Gastroesophageal sphincter (tissue), 3 donors: Measurements from ENCODE around the gene DHX57.

Experiments used
- POLR2AphosphoS5 ChIP-seq: sonication (generic); formaldehyde crosslinking; IDR thresholded peaks from one replicate; pipeline ENCODE4 v1.6.1; 2017; ENCODE audit warnings: antibody characterized with exemption
- TF ChIP-seq, protein P1 (sequence below), 4 experiments: fragments of 200-600 bp in 2 of 4; fragments of 450-650 bp in 2 of 4; sonication (generic) in 1 of 4; IDR thresholded peaks; one replicate each; pipeline ENCODE4 v1.5.1; 2017 to 2019; ENCODE audit warnings: antibody characterized with exemption in 4 of 4, mild to moderate bottlenecking in 2 of 4, moderate library complexity in 2 of 4

DNA sequence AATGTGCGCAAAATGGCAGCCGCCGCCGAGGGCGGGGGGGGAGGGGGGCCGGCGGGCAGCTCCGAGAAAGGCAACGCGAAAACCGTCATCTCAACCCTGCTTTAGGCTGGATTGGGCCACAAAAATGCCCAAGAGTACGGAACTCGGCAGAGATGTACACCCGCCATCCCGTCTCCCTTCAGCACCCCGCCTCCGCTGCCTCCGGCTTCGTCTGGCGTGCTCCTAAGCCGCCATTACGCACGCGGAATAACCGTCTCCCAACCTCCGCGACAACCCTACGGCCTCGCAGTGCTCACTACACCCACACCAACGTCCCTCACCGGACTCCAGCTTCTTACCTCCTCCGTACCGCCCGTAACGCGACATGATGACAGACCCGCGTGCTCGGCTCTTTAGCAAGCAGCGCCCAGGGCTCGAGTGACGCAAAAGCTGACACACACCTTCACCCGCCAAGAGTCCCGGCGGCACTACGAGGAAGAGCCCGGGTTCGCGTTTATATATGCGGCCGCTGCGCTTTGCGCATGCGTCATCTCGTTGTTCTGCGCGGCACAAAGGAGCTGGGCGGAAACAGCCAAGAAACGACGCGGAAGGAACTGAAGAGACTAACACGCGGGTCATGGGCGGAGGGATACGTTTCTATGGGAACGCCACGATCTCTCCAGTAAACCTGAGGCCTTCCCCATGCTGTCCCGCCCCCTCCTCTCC lies 124.7 kb downstream of the DHX57 start, which contains the start of gene SRSF7:
- TF ChIP-seq POLR2AphosphoS5, result peak; percentile 100
- TF ChIP-seq, protein P1, sequence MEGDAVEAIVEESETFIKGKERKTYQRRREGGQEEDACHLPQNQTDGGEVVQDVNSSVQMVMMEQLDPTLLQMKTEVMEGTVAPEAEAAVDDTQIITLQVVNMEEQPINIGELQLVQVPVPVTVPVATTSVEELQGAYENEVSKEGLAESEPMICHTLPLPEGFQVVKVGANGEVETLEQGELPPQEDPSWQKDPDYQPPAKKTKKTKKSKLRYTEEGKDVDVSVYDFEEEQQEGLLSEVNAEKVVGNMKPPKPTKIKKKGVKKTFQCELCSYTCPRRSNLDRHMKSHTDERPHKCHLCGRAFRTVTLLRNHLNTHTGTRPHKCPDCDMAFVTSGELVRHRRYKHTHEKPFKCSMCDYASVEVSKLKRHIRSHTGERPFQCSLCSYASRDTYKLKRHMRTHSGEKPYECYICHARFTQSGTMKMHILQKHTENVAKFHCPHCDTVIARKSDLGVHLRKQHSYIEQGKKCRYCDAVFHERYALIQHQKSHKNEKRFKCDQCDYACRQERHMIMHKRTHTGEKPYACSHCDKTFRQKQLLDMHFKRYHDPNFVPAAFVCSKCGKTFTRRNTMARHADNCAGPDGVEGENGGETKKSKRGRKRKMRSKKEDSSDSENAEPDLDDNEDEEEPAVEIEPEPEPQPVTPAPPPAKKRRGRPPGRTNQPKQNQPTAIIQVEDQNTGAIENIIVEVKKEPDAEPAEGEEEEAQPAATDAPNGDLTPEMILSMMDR (IDR thresholded peaks at IDR 0.05), result peak in 2 of 4 experiments; percentile 34 to 44
